Neural crest cell (in vitro differentiated cells): ENCODE results near the gene TGFBR3. TPM values are rescaled to one million over a fixed set of nuclear protein-coding genes. Genes with fewer than 3 reads are reported as not detected.

Experiments used
- DNase-seq: peaks from one replicate; pipeline ENCODE4 v3.0.0; 2021; ENCODE audit warnings: low read depth, mixed read lengths, low spot score
- H3K27ac Mint-ChIP-seq: one replicate; pipeline ENCODE4 v1.8.0; 2021; ENCODE audit warnings: mild to moderate bottlenecking, mixed read lengths; ENCODE audit not compliant: unreplicated experiment
- H3K27me3 Mint-ChIP-seq: 2 replicates; pipeline ENCODE4 v1.8.0; 2021; ENCODE audit warnings: low read depth, mild to moderate bottlenecking, mixed read lengths
- H3K36me3 Mint-ChIP-seq: 2 replicates; pipeline ENCODE4 v1.8.0; 2021; ENCODE audit warnings: low read depth, mild to moderate bottlenecking, mixed read lengths
- H3K4me1 Mint-ChIP-seq: 2 replicates; pipeline ENCODE4 v1.8.0; 2021; ENCODE audit warnings: mixed read lengths
- H3K4me3 Mint-ChIP-seq: one replicate; pipeline ENCODE4 v1.8.0; 2021; ENCODE audit warnings: mild to moderate bottlenecking, mixed read lengths
- H3K9me3 Mint-ChIP-seq: 2 replicates; pipeline ENCODE4 v1.8.0; 2021; ENCODE audit warnings: mixed read lengths
- total RNA-seq: library from RNA; stranded (reverse); gene quantifications from 2 replicates; pipeline ENCODE4 v1.2.1, GENCODE V29; 2021
- TF ChIP-seq, protein P1 (sequence below): fragments of 200-600 bp; sonication (generic); conservative IDR thresholded peaks from 2 replicates; pipeline ENCODE4 v1.5.0; 2021; ENCODE audit warnings: antibody characterized with exemption, mild to moderate bottlenecking

Gene TGFBR3
- total RNA-seq, 1 donor from 2014 or later, result 15.1 TPM

GRCh38 chr1:91919962-91920361 lies 34.0 kb upstream of the TGFBR3 start:
- TF ChIP-seq, protein P1, sequence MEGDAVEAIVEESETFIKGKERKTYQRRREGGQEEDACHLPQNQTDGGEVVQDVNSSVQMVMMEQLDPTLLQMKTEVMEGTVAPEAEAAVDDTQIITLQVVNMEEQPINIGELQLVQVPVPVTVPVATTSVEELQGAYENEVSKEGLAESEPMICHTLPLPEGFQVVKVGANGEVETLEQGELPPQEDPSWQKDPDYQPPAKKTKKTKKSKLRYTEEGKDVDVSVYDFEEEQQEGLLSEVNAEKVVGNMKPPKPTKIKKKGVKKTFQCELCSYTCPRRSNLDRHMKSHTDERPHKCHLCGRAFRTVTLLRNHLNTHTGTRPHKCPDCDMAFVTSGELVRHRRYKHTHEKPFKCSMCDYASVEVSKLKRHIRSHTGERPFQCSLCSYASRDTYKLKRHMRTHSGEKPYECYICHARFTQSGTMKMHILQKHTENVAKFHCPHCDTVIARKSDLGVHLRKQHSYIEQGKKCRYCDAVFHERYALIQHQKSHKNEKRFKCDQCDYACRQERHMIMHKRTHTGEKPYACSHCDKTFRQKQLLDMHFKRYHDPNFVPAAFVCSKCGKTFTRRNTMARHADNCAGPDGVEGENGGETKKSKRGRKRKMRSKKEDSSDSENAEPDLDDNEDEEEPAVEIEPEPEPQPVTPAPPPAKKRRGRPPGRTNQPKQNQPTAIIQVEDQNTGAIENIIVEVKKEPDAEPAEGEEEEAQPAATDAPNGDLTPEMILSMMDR, result no peak
- Mint-ChIP-seq H3K27ac (no peak overlapping the region), H3K27me3 (no peaks in the 10 kb centered on the region), H3K9me3 (peaks cover 6% of the 10 kb centered on the region), H3K4me1 (peaks cover 3% of the 10 kb centered on the region), H3K36me3 (no peaks in the 10 kb centered on the region), H3K4me3 (no peak overlapping the region)
- DNase-seq, result no peak

- TF ChIP-seq, protein P1, result no peak
- no peak overlapping the region for H3K27ac Mint-ChIP-seq
These were observed 31.0 kb upstream of the TGFBR3 start for GRCh38 chr1:91916811-91917460.

DNA sequence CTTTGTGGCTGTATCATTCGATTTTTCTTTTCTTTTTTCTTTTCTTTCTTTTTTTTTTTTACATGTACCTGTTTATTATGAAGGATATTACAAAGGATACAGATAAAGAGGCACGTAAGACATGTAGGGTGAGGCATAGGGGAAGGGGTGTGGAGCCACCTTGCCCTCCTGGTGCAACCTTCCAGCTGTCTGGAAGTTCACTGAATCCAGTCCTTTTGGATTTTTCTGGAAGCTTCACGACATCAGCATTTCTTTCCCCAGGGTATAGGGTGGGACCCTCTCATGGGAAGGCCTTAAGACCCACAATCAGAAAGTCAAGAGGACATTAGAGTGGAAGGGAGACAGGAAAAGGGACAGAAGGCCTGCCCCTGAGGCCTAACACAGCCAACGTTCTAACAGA lies 30.1 kb upstream of the TGFBR3 start:
- Mint-ChIP-seq H3K36me3 (no peaks in the 10 kb centered on the region), H3K27me3 (no peaks in the 10 kb centered on the region), H3K27ac (peak overlapping the region; percentile 57), H3K4me1 (peaks cover 8% of the 10 kb centered on the region), H3K4me3 (no peak overlapping the region), H3K9me3 (no peaks in the 10 kb centered on the region)
- DNase-seq, result no peak
- TF ChIP-seq, protein P1, result no peak

More at GRCh38 chr1:91916811-91917460, 31.0 kb upstream of the TGFBR3 start:
- Mint-ChIP-seq H3K36me3 (no peaks in the 10 kb centered on the region), H3K27me3 (no peaks in the 10 kb centered on the region), H3K4me1 (peaks cover 8% of the 10 kb centered on the region), H3K4me3 (no peak overlapping the region), H3K9me3 (no peaks in the 10 kb centered on the region)
- no peak for DNase-seq

- H3K27ac Mint-ChIP-seq, result no peak overlapping the region
- TF ChIP-seq, protein P1, result no peak
- no peaks in the 10 kb centered on the region for H3K27me3 Mint-ChIP-seq
- H3K4me3 Mint-ChIP-seq, result no peak overlapping the region
- no peak for DNase-seq
- H3K36me3 Mint-ChIP-seq, result no peaks in the 10 kb centered on the region
- peaks cover 8% of the 10 kb centered on the region for H3K4me1 Mint-ChIP-seq
- no peaks in the 10 kb centered on the region for H3K9me3 Mint-ChIP-seq
These were observed 27.1 kb upstream of the TGFBR3 start for GRCh38 chr1:91913018-91913417.

GRCh38 chr1:91912266-91912665 lies 26.3 kb upstream of the TGFBR3 start:
- Mint-ChIP-seq H3K4me3 (no peak overlapping the region), H3K4me1 (peaks cover 8% of the 10 kb centered on the region), H3K27ac (no peak overlapping the region), H3K9me3 (no peaks in the 10 kb centered on the region), H3K27me3 (no peaks in the 10 kb centered on the region), H3K36me3 (no peaks in the 10 kb centered on the region)
- no peak for DNase-seq
- TF ChIP-seq, protein P1, result no peak
